K562 (cell line): ENCODE data around the gene PIP4K2A. TPM values are rescaled to one million over a fixed set of nuclear protein-coding genes. Genes with fewer than 3 reads are reported as not detected.

ENCODE experiments used
- ATAC-seq: fragments of 200-7000 bp; cut with Tn5 transposase; 3 replicates; pipeline ENCODE4 v1.9.1; 2020; ENCODE audit warnings: moderate library complexity
- BruUV-seq: library from RNA; stranded (reverse); fragments of 400-500 nt; replicated peaks from 2 replicates; lab custom pipeline; 2021; lab: Mats Ljungman, UMichigan
- CTCF ChIA-PET: fragments of 300-600 bp; formaldehyde crosslinking; extraction: SDS; loops from one replicate; lab custom pipeline; 2021; ENCODE audit warnings: low intra/inter-chr PET ratio; lab: Yijun Ruan, JAX
- POLR2A ChIA-PET: fragments of 300-600, 350-650 bp; sonication (Branson Sonifier 250); formaldehyde crosslinking; extraction: SDS; loops from one replicate; lab custom pipeline; 2021; ENCODE audit warnings: antibody characterized with exemption, inconsistent platforms; lab: Yijun Ruan, JAX
- DNase-seq, 4 experiments: peaks; one replicate each; pipeline versions ENCODE4 v3.0.0 to v3.0.0-alpha.2; 2011 to 2018; ENCODE audit warnings: low spot score in 3 of 4, mixed read lengths in 3 of 4; ENCODE audit errors: extremely low read depth in 1 of 4
- FAIRE-seq: peaks from 2 replicates; lab custom pipeline; 2011; peaks lifted over from hg19 to GRCh38; lab: Jason Lieb, UNC
- H2AFZ ChIP-seq: 2 replicates; pipeline ENCODE4 v1.6.0; 2011; ENCODE audit warnings: low read depth, low read length, control low read depth, inconsistent platforms
- H3K27ac ChIP-seq: fragments of 200-600 bp; 3 replicates; pipeline ENCODE4 v1.8.0; 2011; ENCODE audit warnings: low read depth, mild to moderate bottlenecking, control low read depth, inconsistent platforms, low read length, moderate library complexity, mixed read lengths; ENCODE audit errors: extremely low read depth
- H3K27me3 ChIP-seq, 2 experiments: fragments of 300-600 bp in 1 of 2; 2 replicates in 1 of 2; 3 replicates in 1 of 2; pipeline versions ENCODE4 v1.6.0 to v1.8.0; 2011; ENCODE audit warnings: inconsistent platforms in 2 of 2, low read length in 2 of 2, mild to moderate bottlenecking in 1 of 2, mixed read lengths in 1 of 2, moderate library complexity in 1 of 2; ENCODE audit not compliant: control insufficient read depth in 2 of 2, insufficient read depth in 2 of 2
- H3K36me3 ChIP-seq: fragments of 300-600 bp; 3 replicates; pipeline ENCODE4 v1.8.0; 2011; ENCODE audit warnings: mild to moderate bottlenecking, low read length, inconsistent platforms; ENCODE audit not compliant: control insufficient read depth, insufficient read depth
- H3K4me1 ChIP-seq, 2 experiments: fragments of 200-600 bp in 1 of 2; replicated peaks in 1 of 2; 2 replicates in 1 of 2; 3 replicates in 1 of 2; pipeline versions ENCODE4 v1.5.1 to v1.8.0; 2011; ENCODE audit warnings: inconsistent platforms in 2 of 2, low read length in 2 of 2, mild to moderate bottlenecking in 1 of 2, mixed read lengths in 1 of 2, moderate library complexity in 1 of 2; ENCODE audit not compliant: control insufficient read depth in 2 of 2, insufficient read depth in 2 of 2
- H3K4me2 ChIP-seq: 2 replicates; pipeline ENCODE4 v1.6.1; 2011; ENCODE audit warnings: low read length, control low read depth, inconsistent platforms, mixed read lengths; ENCODE audit not compliant: insufficient read depth
- H3K4me3 ChIP-seq: fragments of 200-600 bp; sonication (generic), shearing (Covaris generic); 2 replicates; pipeline ENCODE4 v1.5.1; 2016; ENCODE audit warnings: control low read depth, inconsistent platforms
- H3K79me2 ChIP-seq: fragments of 200-600 bp; 3 replicates; pipeline ENCODE4 v1.8.0; 2011; ENCODE audit warnings: low read length, inconsistent platforms; ENCODE audit not compliant: control insufficient read depth, insufficient read depth
- H3K9ac ChIP-seq, 2 experiments: 2 replicates each; pipeline versions ENCODE4 v1.6.0 to v1.6.1; 2011; ENCODE audit warnings: low read depth in 2 of 2, low read length in 2 of 2, control low read depth in 1 of 2, inconsistent platforms in 1 of 2, mild to moderate bottlenecking in 1 of 2, mixed read lengths in 1 of 2; ENCODE audit not compliant: insufficient read depth in 1 of 2
- H3K9me1 ChIP-seq: one replicate; pipeline ENCODE4 v1.6.0; 2011; ENCODE audit warnings: inconsistent platforms, mild to moderate bottlenecking, low read length, moderate library complexity; ENCODE audit not compliant: control insufficient read depth, insufficient read depth
- H3K9me3 ChIP-seq: replicated peaks from 2 replicates; pipeline ENCODE4 v1.5.1; 2011; ENCODE audit warnings: low read depth, low read length, inconsistent platforms; ENCODE audit not compliant: control insufficient read depth, insufficient read depth
- H4K20me1 ChIP-seq: replicated peaks from 2 replicates; pipeline ENCODE4 v1.6.1; 2011; ENCODE audit warnings: low read length, inconsistent platforms, mixed read lengths; ENCODE audit not compliant: control insufficient read depth, insufficient read depth
- ATF7 ChIP-seq: fragments of 450-650 bp; IDR thresholded peaks from 2 replicates; pipeline ENCODE4 v1.7.1; 2014; ENCODE audit warnings: mild to moderate bottlenecking, moderate library complexity
- BCL6 ChIP-seq: fragments of 250-450 bp; sonication (Bioruptor Pico); IDR thresholded peaks from 2 replicates; pipeline ENCODE4 v1.4.0; 2020
- BHLHE40 ChIP-seq: IDR thresholded peaks from 2 replicates; pipeline ENCODE4 v1.6.1; 2011; ENCODE audit warnings: low read length, improper control_type of control experiment
- CXXC5 ChIP-seq: fragments of 250-450 bp; sonication (Bioruptor Pico); IDR thresholded peaks from 2 replicates; pipeline ENCODE4 v1.8.0; 2022; ENCODE audit warnings: inconsistent platforms, mild to moderate bottlenecking, moderate library complexity
- FOXJ2 ChIP-seq: fragments of 200-800 bp; sonication (Bioruptor generic); IDR thresholded peaks from 2 replicates; pipeline ENCODE4 v1.6.1; 2016; ENCODE audit warnings: missing genetic modification characterization, missing compliant biosample characterization
- JUND ChIP-seq, 2 experiments: IDR thresholded peaks; 2 replicates in 1 of 2; 3 replicates in 1 of 2; pipeline ENCODE4 v1.6.1; 2011; ENCODE audit warnings: borderline replicate concordance in 2 of 2, low read depth in 2 of 2, low read length in 2 of 2, improper control_type of control experiment in 1 of 2, missing biosample characterization in 1 of 2, missing genetic modification characterization in 1 of 2, missing genetic modification reagents in 1 of 2
- MAFG ChIP-seq: fragments of 450-650 bp; conservative IDR thresholded peaks from 2 replicates; pipeline ENCODE4 v1.6.1; 2016; ENCODE audit warnings: missing genetic modification characterization, missing compliant biosample characterization
- RCOR1 ChIP-seq, 2 experiments: IDR thresholded peaks; 2 replicates each; pipeline ENCODE4 v1.6.1; 2012; ENCODE audit warnings: low read depth in 2 of 2, low read length in 2 of 2, borderline replicate concordance in 1 of 2, improper control_type of control experiment in 1 of 2
- ZNF586 ChIP-seq: fragments of 450-650 bp; formaldehyde crosslinking; conservative IDR thresholded peaks from 2 replicates; pipeline ENCODE4 v1.4.0; 2020; ENCODE audit warnings: mild to moderate bottlenecking, moderate library complexity
- WGBS: fragments of 100-300 bp; shearing (Covaris generic); methylation state at CpG from one replicate; pipeline ENCODE4 v1.1.6; 2016; ENCODE audit warnings: low coverage, mixed read lengths; ENCODE audit not compliant: insufficient coverage; ENCODE audit errors: missing lambda C conversion rate; 5-methylcytosine and 5-hydroxymethylcytosine counted together
- in situ Hi-C: fragments of 300-500 bp; cut with MboI; formaldehyde crosslinking; loops from 4 replicates; pipeline ENCODE4 v1.15.0; 2018; ENCODE audit warnings: inconsistent platforms, mixed read lengths
- intact Hi-C: fragments of 100-400 bp; cut with micrococcal nuclease; formaldehyde crosslinking; loops from 2 replicates; pipeline ENCODE4 v1.14.2; 2022
- polyA plus RNA-seq, 8 experiments: library from polyadenylated mRNA; depleted of rRNA in 4 of 8; stranded (reverse) in 5 of 8; unstranded in 3 of 8; fragments of >200 nt; fragmentation: Nextera tagmentation in 2 of 8; fragmentation: Illumina TruSeq in 1 of 8; extraction: Ambion mirVana in 2 of 8; extraction: Trizol in 1 of 8; gene quantifications; 2 replicates each; pipeline versions ENCODE4 v1.2.1 to v1.2.3, GENCODE V29; 2011 to 2014; ENCODE audit warnings: inconsistent platforms in 1 of 8, missing spikeins in 1 of 8
- total RNA-seq, 7 experiments: library from RNA; depleted of rRNA in 6 of 7; stranded (reverse); fragments of >200 nt in 6 of 7; fragmentation: Illumina TruSeq in 2 of 7; extraction: Trizol in 2 of 7; gene quantifications; 2 replicates each; pipeline versions ENCODE4 v1.2.1 to v1.2.3, GENCODE V29; 2011 to 2021; ENCODE audit warnings: low replicate concordance in 1 of 7
- TF ChIP-seq, protein P1 (sequence below): fragments of 450-650 bp; IDR thresholded peaks from 2 replicates; pipeline ENCODE4 v1.6.1; 2016; ENCODE audit warnings: mild to moderate bottlenecking, moderate library complexity

The PIP4K2A gene
- total and polyA plus RNA-seq, 9 of the 15 experiments (the other 6 are each of a cell fraction or from before 2014, with no cell fraction given) = 35.6 to 117 (median 71.9) TPM

DNA sequence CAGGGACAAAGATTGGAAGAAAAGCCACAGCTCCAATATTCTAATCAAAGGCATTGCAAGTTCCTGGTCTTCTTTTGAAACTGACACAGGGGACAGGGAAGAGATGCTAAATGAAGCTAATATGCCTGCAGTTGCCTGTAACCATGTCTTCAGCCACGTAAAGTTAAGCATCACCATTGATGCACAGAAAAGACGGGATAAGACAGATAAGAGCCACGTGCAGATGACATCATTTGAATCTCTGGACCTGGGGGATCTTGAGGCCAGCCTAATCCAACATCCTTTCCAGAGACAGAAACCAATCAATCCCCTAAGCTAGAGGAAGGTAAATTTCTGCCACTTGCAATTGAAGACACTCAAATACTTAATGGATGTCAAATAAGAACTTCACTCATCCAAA lies 93.4 kb downstream of the PIP4K2A start:
- FAIRE-seq = no peak
- no peak overlapping the region for H3K4me3 ChIP-seq
- no peak overlapping the region for H3K9ac ChIP-seq
- CTCF ChIA-PET = no interaction called here
- H3K9me3 ChIP-seq = no peaks in the 10 kb centered on the region
- BruUV-seq = no TSS peak
- H3K27me3 ChIP-seq = no peaks in the 10 kb centered on the region
- in situ Hi-C loops (no loop called here), intact Hi-C loops (no loop called here)
- no peak overlapping the region for H3K4me2 ChIP-seq
- no peak for ATAC-seq
- no peaks in the 10 kb centered on the region for H3K9me1 ChIP-seq
- DNase-seq = no peak
- H3K27ac ChIP-seq = no peak overlapping the region
- H3K79me2 ChIP-seq = peaks cover 100% of the 10 kb centered on the region
- no peaks in the 10 kb centered on the region for H4K20me1 ChIP-seq
- peaks cover 20 to 51% of the 10 kb centered on the region in 2 experiments for H3K4me1 ChIP-seq
- WGBS = 11% methylated on average over 3 of the region's 3 CpGs
- POLR2A ChIA-PET = interaction anchor here (0.7 to 3.4 kb wide), 4 partner anchors 11 to 45 kb away, joined by 3 to 23 read pairs (median 4); no protein-coding TSS in a partner anchor
- H2AFZ ChIP-seq = no peak overlapping the region
- no peaks in the 10 kb centered on the region; the same call in 2 of the 3 replicates for H3K36me3 ChIP-seq
- no peak for TF ChIP-seq FOXJ2 (tag)
- TF ChIP-seq MAFG (tag) = no peak
- TF ChIP-seq CXXC5 = peak; percentile 31; the same call in 1 of the 2 replicates
- no peak for TF ChIP-seq BCL6 (CRISPR knock-in tag)
- no peak for TF ChIP-seq ZNF586
- peak; percentile 70 for TF ChIP-seq ATF7
- TF ChIP-seq RCOR1 (IDR thresholded peaks at IDR 0.05; ENCODE audit: borderline replicate concordance in 1 of 2, low read depth in 2 of 2, low read length in 2 of 2) = peak in 1 of 2 experiments; percentile 45; a peak in 1 of 4 replicates
- peak; percentile 73; the same call in 1 of the 2 replicates for TF ChIP-seq JUND (IDR thresholded peaks at IDR 0.05; ENCODE audit: borderline replicate concordance, low read depth, low read length)
- TF ChIP-seq JUND (tag; IDR thresholded peaks at IDR 0.05; ENCODE audit: borderline replicate concordance, low read depth, low read length) = no peak; the same call in 2 of the 3 replicates
- TF ChIP-seq, protein P1, sequence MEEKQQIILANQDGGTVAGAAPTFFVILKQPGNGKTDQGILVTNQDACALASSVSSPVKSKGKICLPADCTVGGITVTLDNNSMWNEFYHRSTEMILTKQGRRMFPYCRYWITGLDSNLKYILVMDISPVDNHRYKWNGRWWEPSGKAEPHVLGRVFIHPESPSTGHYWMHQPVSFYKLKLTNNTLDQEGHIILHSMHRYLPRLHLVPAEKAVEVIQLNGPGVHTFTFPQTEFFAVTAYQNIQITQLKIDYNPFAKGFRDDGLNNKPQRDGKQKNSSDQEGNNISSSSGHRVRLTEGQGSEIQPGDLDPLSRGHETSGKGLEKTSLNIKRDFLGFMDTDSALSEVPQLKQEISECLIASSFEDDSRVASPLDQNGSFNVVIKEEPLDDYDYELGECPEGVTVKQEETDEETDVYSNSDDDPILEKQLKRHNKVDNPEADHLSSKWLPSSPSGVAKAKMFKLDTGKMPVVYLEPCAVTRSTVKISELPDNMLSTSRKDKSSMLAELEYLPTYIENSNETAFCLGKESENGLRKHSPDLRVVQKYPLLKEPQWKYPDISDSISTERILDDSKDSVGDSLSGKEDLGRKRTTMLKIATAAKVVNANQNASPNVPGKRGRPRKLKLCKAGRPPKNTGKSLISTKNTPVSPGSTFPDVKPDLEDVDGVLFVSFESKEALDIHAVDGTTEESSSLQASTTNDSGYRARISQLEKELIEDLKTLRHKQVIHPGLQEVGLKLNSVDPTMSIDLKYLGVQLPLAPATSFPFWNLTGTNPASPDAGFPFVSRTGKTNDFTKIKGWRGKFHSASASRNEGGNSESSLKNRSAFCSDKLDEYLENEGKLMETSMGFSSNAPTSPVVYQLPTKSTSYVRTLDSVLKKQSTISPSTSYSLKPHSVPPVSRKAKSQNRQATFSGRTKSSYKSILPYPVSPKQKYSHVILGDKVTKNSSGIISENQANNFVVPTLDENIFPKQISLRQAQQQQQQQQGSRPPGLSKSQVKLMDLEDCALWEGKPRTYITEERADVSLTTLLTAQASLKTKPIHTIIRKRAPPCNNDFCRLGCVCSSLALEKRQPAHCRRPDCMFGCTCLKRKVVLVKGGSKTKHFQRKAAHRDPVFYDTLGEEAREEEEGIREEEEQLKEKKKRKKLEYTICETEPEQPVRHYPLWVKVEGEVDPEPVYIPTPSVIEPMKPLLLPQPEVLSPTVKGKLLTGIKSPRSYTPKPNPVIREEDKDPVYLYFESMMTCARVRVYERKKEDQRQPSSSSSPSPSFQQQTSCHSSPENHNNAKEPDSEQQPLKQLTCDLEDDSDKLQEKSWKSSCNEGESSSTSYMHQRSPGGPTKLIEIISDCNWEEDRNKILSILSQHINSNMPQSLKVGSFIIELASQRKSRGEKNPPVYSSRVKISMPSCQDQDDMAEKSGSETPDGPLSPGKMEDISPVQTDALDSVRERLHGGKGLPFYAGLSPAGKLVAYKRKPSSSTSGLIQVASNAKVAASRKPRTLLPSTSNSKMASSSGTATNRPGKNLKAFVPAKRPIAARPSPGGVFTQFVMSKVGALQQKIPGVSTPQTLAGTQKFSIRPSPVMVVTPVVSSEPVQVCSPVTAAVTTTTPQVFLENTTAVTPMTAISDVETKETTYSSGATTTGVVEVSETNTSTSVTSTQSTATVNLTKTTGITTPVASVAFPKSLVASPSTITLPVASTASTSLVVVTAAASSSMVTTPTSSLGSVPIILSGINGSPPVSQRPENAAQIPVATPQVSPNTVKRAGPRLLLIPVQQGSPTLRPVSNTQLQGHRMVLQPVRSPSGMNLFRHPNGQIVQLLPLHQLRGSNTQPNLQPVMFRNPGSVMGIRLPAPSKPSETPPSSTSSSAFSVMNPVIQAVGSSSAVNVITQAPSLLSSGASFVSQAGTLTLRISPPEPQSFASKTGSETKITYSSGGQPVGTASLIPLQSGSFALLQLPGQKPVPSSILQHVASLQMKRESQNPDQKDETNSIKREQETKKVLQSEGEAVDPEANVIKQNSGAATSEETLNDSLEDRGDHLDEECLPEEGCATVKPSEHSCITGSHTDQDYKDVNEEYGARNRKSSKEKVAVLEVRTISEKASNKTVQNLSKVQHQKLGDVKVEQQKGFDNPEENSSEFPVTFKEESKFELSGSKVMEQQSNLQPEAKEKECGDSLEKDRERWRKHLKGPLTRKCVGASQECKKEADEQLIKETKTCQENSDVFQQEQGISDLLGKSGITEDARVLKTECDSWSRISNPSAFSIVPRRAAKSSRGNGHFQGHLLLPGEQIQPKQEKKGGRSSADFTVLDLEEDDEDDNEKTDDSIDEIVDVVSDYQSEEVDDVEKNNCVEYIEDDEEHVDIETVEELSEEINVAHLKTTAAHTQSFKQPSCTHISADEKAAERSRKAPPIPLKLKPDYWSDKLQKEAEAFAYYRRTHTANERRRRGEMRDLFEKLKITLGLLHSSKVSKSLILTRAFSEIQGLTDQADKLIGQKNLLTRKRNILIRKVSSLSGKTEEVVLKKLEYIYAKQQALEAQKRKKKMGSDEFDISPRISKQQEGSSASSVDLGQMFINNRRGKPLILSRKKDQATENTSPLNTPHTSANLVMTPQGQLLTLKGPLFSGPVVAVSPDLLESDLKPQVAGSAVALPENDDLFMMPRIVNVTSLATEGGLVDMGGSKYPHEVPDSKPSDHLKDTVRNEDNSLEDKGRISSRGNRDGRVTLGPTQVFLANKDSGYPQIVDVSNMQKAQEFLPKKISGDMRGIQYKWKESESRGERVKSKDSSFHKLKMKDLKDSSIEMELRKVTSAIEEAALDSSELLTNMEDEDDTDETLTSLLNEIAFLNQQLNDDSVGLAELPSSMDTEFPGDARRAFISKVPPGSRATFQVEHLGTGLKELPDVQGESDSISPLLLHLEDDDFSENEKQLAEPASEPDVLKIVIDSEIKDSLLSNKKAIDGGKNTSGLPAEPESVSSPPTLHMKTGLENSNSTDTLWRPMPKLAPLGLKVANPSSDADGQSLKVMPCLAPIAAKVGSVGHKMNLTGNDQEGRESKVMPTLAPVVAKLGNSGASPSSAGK = peak; percentile 13; the same call in 1 of the 2 replicates
- peak; percentile 36; the same call in 1 of the 2 replicates for TF ChIP-seq BHLHE40
